A549 (cell line): ENCODE results near the gene TRPV3. TPM values are rescaled to one million over a fixed set of nuclear protein-coding genes. Genes with fewer than 3 reads are reported as not detected.

Experiments used
- ATAC-seq, 2 experiments: fragments of 200-7000 bp in 1 of 2; fragments of >200 bp in 1 of 2; cut with Nextera tagmentation in 1 of 2; cut with Tn5 transposase in 1 of 2; 3 replicates each; pipeline versions ENCODE4 v1.8.0 to v1.9.1; 2018 to 2020; ENCODE audit warnings: mild to moderate bottlenecking in 1 of 2, moderate library complexity in 1 of 2
- CTCF ChIA-PET: fragments of 300-600 bp; sonication (Branson Sonifier 250); formaldehyde crosslinking; extraction: SDS; loops from one replicate; lab custom pipeline; 2021; ENCODE audit warnings: antibody characterized with exemption, inconsistent platforms; lab: Yijun Ruan, JAX
- POLR2A ChIA-PET: fragments of 350-600 bp; formaldehyde crosslinking; extraction: SDS; loops from one replicate; lab custom pipeline; 2021; ENCODE audit warnings: antibody characterized with exemption, inconsistent platforms; lab: Yijun Ruan, JAX
- DNase-seq, 2 experiments: peaks; one replicate each; pipeline versions ENCODE4 v3.0.0 to v3.0.0-alpha.2; 2011 to 2016; ENCODE audit warnings: low read depth in 1 of 2, low spot score in 1 of 2
- FAIRE-seq: peaks from 2 replicates; lab custom pipeline; 2011; peaks lifted over from hg19 to GRCh38; lab: Jason Lieb, UNC
- H3K27ac ChIP-seq, 2 experiments: fragments of >200 bp; sonication (Bioruptor Twin); formaldehyde crosslinking; 3 replicates each; pipeline ENCODE4 v1.5.1; 2016 to 2017
- H3K4me1 ChIP-seq: fragments of >200 bp; sonication (Bioruptor Twin); formaldehyde crosslinking; 3 replicates; pipeline ENCODE4 v1.6.1; 2016
- H3K4me2 ChIP-seq: fragments of >200 bp; sonication (Bioruptor Twin); formaldehyde crosslinking; 3 replicates; pipeline ENCODE4 v1.6.1; 2016
- H3K4me3 ChIP-seq: fragments of >200 bp; sonication (Bioruptor Twin); formaldehyde crosslinking; 3 replicates; pipeline ENCODE4 v1.5.1; 2016
- H3K9me3 ChIP-seq: fragments of >200 bp; sonication (Bioruptor Twin); formaldehyde crosslinking; 3 replicates; pipeline ENCODE4 v1.6.1; 2016
- CBX2 ChIP-seq: fragments of 200-600 bp; sonication (generic); IDR thresholded peaks from 2 replicates; pipeline ENCODE4 v1.6.1; 2016; ENCODE audit warnings: low read depth, mild to moderate bottlenecking, borderline replicate concordance
- CHD2 ChIP-seq: fragments of 150-350 bp; IDR thresholded peaks from 2 replicates; pipeline ENCODE4 v1.6.1; 2014; ENCODE audit warnings: low read length; ENCODE audit not compliant: partially characterized antibody
- CHD4 ChIP-seq: fragments of 200-600 bp; sonication (generic); IDR thresholded peaks from 2 replicates; pipeline ENCODE4 v1.6.1; 2016; ENCODE audit warnings: antibody characterized with exemption, mild to moderate bottlenecking, borderline replicate concordance
- CTCF ChIP-seq: fragments of >200 bp; sonication (Bioruptor Twin); formaldehyde crosslinking; IDR thresholded peaks from 3 replicates; pipeline ENCODE4 v1.5.1; 2016
- EHMT2 ChIP-seq: fragments of 200-600 bp; sonication (generic); IDR thresholded peaks from 2 replicates; pipeline ENCODE4 v1.6.1; 2016; ENCODE audit warnings: antibody characterized with exemption, low read depth, mild to moderate bottlenecking, moderate library complexity
- EP300 ChIP-seq, 2 experiments: fragments of >200 bp; sonication (Bioruptor Twin); formaldehyde crosslinking; IDR thresholded peaks; 2 replicates in 1 of 2; 3 replicates in 1 of 2; pipeline ENCODE4 v1.6.1; 2016 to 2017
- ESRRA ChIP-seq: fragments of 150-350 bp; IDR thresholded peaks from 2 replicates; pipeline ENCODE4 v1.6.1; 2014; ENCODE audit warnings: mild to moderate bottlenecking, low read length, borderline replicate concordance
- FOSB ChIP-seq: fragments of 250-450 bp; sonication (Bioruptor Pico); IDR thresholded peaks from 2 replicates; pipeline ENCODE4 v1.5.0; 2020; ENCODE audit warnings: mild to moderate bottlenecking, moderate library complexity
- FOSL2 ChIP-seq, 2 experiments: fragments of 450-650 bp in 1 of 2; fragments of >200 bp in 1 of 2; sonication (Bioruptor Twin) in 1 of 2; formaldehyde crosslinking; IDR thresholded peaks; 2 replicates each; pipeline versions ENCODE4 v1.5.0 to v1.6.1; 2016 to 2020; ENCODE audit warnings: mild to moderate bottlenecking in 1 of 2, moderate library complexity in 1 of 2
- FOXS1 ChIP-seq: fragments of 250-450 bp; sonication (Bioruptor Pico); IDR thresholded peaks from 2 replicates; pipeline ENCODE4 v1.5.0; 2020; ENCODE audit warnings: mild to moderate bottlenecking, moderate library complexity
- HOXB13 ChIP-seq: fragments of 250-450 bp; sonication (Bioruptor Pico); IDR thresholded peaks from 2 replicates; pipeline ENCODE4 v1.5.0; 2020; ENCODE audit warnings: low read depth, mild to moderate bottlenecking, moderate library complexity
- KDM1A ChIP-seq: fragments of 200-600 bp; sonication (generic); IDR thresholded peaks from 2 replicates; pipeline ENCODE4 v1.6.1; 2016; ENCODE audit warnings: low read depth, mild to moderate bottlenecking
- NR3C1 ChIP-seq: fragments of >200 bp; sonication (Bioruptor Twin); formaldehyde crosslinking; IDR thresholded peaks from 3 replicates; pipeline ENCODE4 v1.6.1; 2017
- POLR2AphosphoS2 ChIP-seq: conservative IDR thresholded peaks from 2 replicates; pipeline ENCODE4 v1.6.1; 2012; ENCODE audit warnings: low read length, improper control_type of control experiment, inconsistent platforms
- RARB ChIP-seq: fragments of 250-450 bp; sonication (Bioruptor Pico); IDR thresholded peaks from 2 replicates; pipeline ENCODE4 v1.8.0; 2021; ENCODE audit warnings: mild to moderate bottlenecking, moderate library complexity
- SREBF2 ChIP-seq: fragments of 450-650 bp; IDR thresholded peaks from 2 replicates; pipeline ENCODE4 v1.6.1; 2014; ENCODE audit warnings: mild to moderate bottlenecking, moderate library complexity
- TP53 ChIP-seq: fragments of 250-450 bp; sonication (Bioruptor Pico); IDR thresholded peaks from 2 replicates; pipeline ENCODE4 v1.5.0; 2021; ENCODE audit warnings: mild to moderate bottlenecking, moderate library complexity
- ZFP36 ChIP-seq: fragments of 450-650 bp; IDR thresholded peaks from 2 replicates; pipeline ENCODE4 v1.6.1; 2014; ENCODE audit warnings: borderline replicate concordance; ENCODE audit not compliant: partially characterized antibody
- ZSCAN20 ChIP-seq: fragments of 250-450 bp; sonication (Bioruptor Pico); IDR thresholded peaks from 2 replicates; pipeline ENCODE4 v1.8.0; 2022; ENCODE audit warnings: mild to moderate bottlenecking, moderate library complexity
- WGBS: methylation state at CpG from one replicate; pipeline ENCODE4 v1.1.6; 2017; ENCODE audit errors: missing lambda C conversion rate; 5-methylcytosine and 5-hydroxymethylcytosine counted together
- polyA plus RNA-seq, 4 experiments: library from polyadenylated mRNA; depleted of rRNA in 3 of 4; stranded (reverse); fragments of >200 nt; fragmentation: RNase III in 1 of 4; extraction: RNeasy Plus Mini Kit Qiagen cat#74134 plus additional on column Dnase treatment in 1 of 4; gene quantifications; 2 replicates in 3 of 4; 3 replicates in 1 of 4; pipeline ENCODE4 v1.2.3, GENCODE V29; 2011 to 2017

The TRPV3 gene
- polyA plus RNA-seq, 2 of the 4 experiments (the other 2 are of a cell fraction): 0.46 to 1.2 TPM

- H3K27ac ChIP-seq: no peak overlapping the region
- no peaks in the 10 kb centered on the region for H3K9me3 ChIP-seq
- ChIA-PET CTCF (interaction anchor here (0.9 to 2.1 kb wide), 4 partner anchors 10 to 55 kb away, joined by 3 to 6 read pairs (median 4); no protein-coding TSS in a partner anchor), POLR2A (interaction anchor here (0.7 kb wide), 1 partner anchor 75 kb away, joined by 3 read pairs; no protein-coding TSS in a partner anchor)
- H3K4me2 ChIP-seq: no peak overlapping the region
- FAIRE-seq: no peak
- ATAC-seq: peak in 1 of 2 experiments; percentile 12; a peak in 3 of 6 replicates
- WGBS: 91% methylated on average over 15 of the region's 15 CpGs
- H3K4me3 ChIP-seq: no peak overlapping the region
- TF ChIP-seq NR3C1: no peak
- TF ChIP-seq CBX2: no peak
- no peak for TF ChIP-seq SREBF2
- TF ChIP-seq FOSL2 (IDR thresholded peaks at IDR 0.05): no peak
- TF ChIP-seq FOSL2 (CRISPR knock-in tag; IDR thresholded peaks at IDR 0.05): no peak
- no peak for TF ChIP-seq RARB (CRISPR knock-in tag)
- no peak for TF ChIP-seq CHD4
- TF ChIP-seq HOXB13: no peak
- TF ChIP-seq POLR2AphosphoS2: no peak
- TF ChIP-seq, all 56 proteins: peak for 0
- no peaks in the 10 kb centered on the region for H3K4me1 ChIP-seq
- no peak for DNase-seq
These were observed 34.7 kb upstream of the TRPV3 start for GRCh38 chr17:3592216-3592860.

GRCh38 chr17:3590768-3591167, 33.2 kb upstream of the TRPV3 start:
- ChIA-PET CTCF (interaction anchor here (1.3 to 2.1 kb wide), 3 partner anchors 9 to 19 kb away, joined by 3 to 5 read pairs (median 4); no protein-coding TSS in a partner anchor), POLR2A (no interaction called here)
- ATAC-seq (no peak), DNase-seq (no peak), FAIRE-seq (no peak)
- Histone ChIP-seq H3K9me3 (no peaks in the 10 kb centered on the region), H3K4me1 (no peaks in the 10 kb centered on the region), H3K4me2 (no peak overlapping the region), H3K4me3 (no peak overlapping the region), H3K27ac (no peak overlapping the region)
- TF ChIP-seq CBX2 (no peak), TP53 (CRISPR knock-in tag) (no peak), EP300 (IDR thresholded peaks at IDR 0.05) (no peak), HOXB13 (no peak), FOXS1 (CRISPR knock-in tag) (no peak), KDM1A (no peak), ZSCAN20 (no peak), CHD2 (no peak), ZFP36 (no peak), FOSB (CRISPR knock-in tag) (no peak)
- 86% methylated on average over 15 of the region's 15 CpGs for WGBS

GRCh38 chr17:3590231-3590630, 32.6 kb upstream of the TRPV3 start:
- CTCF ChIA-PET: interaction anchor here (2.1 kb wide), 1 partner anchor 12 kb away, joined by 5 read pairs; no protein-coding TSS in a partner anchor
- no peak overlapping the region for H3K27ac ChIP-seq
- POLR2A ChIA-PET: no interaction called here
- FAIRE-seq (no peak), ATAC-seq (no peak), DNase-seq (no peak)
- WGBS: 92% methylated on average over 14 of the region's 15 CpGs
- TF ChIP-seq FOXS1 (CRISPR knock-in tag): no peak
- TF ChIP-seq EHMT2: no peak
- TF ChIP-seq CTCF: no peak
- TF ChIP-seq ESRRA: no peak
- TF ChIP-seq, all 56 proteins: peak for 0
- Histone ChIP-seq H3K4me2 (no peak overlapping the region), H3K4me1 (no peaks in the 10 kb centered on the region), H3K9me3 (no peaks in the 10 kb centered on the region), H3K4me3 (no peak overlapping the region)
